AG08395 (cell line): ENCODE data around the gene DDX46.
A peak's percentile ranks its signal among the peaks of the same experiment; 100 is the strongest.
"Not testable (repeated sequence)": the region's sequence is repeated elsewhere in the genome, so short reads cannot be mapped to it uniquely, and the experiment has no call there.

Source experiments
- DNase-seq: peaks from one replicate; pipeline ENCODE4 v3.0.0; 2012; ENCODE audit warnings: mixed read lengths, low spot score

Gene DDX46

DNA sequence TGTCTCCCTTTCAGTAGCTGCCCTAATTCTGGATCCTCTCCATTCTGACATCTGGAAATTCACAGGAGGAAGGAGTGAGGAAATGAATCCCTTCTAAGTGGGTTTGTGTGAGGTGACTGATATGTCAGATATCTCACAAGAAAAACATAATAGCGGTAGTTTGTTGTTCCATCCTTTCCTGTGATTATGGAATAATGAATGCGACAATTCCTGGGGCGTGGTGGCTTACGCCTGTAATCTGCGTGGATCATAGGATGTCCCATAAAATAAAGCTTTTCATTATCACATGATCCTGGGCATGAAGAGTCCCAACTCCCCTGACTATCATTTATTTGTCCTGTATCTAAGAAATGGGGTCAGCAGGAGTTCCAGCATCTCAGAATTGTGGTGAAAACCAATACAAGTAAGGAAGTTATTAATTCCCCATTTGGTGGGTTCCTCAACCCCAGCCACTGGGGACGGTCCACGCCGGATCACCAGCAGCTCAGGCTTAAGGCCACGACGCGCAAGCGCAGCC lies 86.8 kb downstream of the DDX46 start:
- DNase-seq: peak; percentile 15

DNA sequence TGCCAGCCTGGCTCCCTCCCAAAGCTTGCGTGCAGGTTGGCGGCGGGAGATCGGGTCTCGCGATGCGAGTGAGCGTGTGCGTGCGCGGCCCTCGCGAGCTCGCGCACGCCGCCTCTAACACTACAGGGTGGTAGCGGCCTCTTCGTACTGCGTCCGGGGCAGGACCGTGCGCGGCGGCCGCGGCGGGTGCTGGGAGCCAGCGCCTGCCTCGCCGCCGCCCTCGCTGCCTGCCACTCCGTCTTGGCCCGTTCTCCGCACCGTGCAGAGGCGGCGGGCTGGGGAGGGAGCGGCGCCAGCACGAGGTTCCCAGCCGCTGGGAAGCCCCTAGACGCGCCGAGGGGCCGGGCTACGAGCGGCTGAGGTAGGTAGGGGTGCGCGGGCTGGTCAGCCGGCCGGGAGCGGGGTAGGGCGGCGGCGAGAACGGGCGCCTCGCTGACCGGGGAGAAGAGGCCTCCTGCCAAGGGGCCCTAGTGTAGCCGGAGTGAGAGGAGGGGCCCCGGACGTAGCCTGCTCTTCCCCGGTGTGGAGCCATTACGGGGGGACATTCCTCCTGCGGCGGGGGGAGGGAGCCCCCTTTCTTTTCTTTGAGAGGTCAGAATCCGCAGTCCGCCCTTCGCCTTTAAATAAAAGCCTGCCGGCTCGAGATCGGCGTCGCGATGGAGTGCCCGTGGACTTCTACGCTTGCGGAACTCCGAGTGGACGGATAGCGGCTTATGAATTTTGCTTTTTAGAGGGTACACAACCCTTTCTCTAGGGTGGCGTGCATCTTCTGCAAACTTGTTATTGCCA lies 87.5 kb downstream of the DDX46 start, which contains the start of gene C5orf24:
Gene C5orf24 (plus strand): TSS at position 117 of the 789 bp plus-strand sequence. CDS start 8,933 bp downstream, outside the sequence.
- DNase-seq: peak; percentile 96

DNA sequence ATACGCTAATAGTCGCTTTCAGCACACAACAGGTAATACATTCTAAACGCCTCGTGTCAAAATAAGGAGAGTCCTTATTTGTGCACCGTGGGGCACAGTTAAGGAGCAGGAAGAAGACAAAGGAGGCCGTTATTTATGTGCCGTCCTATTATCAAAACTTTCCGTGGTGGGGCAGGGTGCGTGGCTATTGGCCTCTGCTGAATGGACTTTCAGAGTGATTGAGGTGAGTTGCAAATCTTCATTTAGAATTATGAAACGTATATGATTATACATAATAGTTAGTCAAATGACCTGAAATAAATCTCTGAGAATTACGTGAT lies 88.0 kb downstream of the DDX46 start:
- no peak for DNase-seq

DNA sequence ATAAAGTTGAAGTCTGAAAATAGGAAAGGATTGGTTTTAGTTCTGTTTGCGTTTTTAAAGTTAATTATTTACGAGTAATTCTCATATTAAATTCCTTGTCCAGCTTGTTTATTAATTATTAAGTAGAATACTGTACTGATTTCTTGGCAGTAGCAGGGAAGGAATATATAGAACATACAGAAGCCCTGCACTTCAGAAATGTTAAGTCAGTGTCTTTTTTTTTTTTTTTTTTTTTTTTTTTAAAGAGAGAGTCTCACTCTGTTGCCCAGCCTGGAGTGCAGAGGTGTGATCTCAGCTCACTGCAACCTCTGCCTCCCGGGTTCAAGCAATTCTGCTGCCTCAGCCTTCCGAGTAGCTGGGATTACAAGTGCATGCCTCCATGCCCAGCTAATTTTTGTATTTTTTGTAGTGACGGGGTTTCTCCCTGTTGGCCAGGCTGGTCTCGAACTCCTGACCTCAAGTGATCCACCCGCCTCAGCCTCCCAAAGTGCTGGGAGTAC lies 90.9 kb downstream of the DDX46 start:
- DNase-seq: not testable (repeated sequence)

DNA sequence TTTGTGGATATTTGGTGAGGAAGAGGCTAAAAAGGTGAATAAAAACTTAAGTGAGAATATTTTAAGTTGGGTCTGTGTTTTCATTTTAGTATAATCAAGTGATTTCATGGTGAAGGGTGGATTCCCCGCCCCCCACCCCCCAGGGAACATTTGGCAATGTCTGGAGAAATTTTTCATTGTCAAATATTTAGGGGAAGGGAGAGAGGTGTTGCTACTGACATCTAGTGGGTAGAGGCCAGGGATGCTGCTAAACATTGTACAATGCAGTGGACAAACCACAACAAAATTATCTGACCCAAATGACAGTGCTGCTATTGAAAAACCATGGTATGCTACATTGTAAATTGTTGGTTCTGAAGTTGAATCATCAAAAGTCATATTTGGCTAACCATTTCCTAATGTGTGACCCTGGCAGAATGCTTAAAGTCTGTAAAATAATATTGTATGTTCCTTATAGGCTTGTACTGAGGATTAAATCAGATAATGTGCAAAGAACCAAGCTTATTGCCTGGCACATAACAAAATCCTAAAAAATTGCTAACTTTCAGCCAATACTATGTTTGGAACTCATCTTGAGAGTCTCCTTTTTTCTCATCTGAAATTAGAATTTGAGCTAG lies 92.8 kb downstream of the DDX46 start:
- DNase-seq: peak; percentile 52

DNA sequence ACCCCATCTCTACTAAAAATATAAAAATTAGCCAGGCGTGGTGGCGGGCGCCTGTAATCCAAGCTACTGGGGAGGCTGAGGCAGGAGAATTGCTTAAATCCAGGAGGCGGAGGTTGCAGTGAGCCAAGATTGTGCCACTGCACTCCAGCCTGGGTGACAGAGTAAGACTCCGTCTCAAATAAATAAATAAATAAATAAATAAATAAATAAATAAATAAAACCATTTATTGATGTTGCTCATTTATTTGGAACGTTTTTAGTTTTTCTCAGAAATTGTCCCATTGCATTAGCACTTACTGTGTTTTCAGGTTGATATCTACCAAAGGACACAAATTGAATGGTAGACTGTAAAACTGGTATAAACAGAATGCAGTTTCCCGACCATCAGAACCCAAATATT lies 97.9 kb downstream of the DDX46 start:
- DNase-seq: not testable (repeated sequence)

DNA sequence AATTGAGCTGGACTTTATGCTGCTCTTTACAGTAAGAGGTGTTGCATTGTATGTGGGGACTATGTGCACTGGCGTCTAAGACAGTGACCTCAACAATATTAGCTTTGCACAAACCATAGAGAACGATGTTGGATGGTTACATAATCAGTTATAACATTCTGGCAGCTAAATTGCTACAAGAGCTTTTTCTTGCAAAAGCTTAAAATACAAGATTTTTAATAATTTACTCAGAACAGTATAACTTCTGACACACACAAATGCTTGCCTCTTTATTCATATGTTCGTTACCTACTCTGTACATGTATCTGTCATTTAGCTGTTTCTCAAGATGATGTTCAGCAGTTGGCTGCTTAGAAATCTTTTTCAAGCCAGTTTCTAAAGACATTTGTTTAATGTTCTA lies 98.8 kb downstream of the DDX46 start:
- no peak for DNase-seq

DNA sequence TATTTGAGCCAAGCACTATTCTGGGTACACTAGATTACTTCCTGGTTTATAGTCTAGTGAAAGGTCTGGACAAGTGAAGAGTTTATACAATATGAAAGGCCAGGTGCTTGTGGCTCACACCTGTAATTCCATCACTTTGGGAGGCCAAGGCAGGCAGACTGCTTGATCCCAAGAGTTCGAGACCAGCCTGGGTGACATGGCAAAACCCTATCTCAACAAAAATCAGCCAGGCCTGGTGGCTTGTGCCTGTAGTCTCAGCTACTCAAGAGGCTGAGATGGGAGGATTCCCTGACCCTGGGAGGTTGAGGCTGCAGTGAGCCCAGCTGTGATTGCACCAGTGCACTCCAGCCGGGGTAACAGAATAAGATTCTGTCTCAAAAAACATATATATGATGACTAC lies 106.1 kb downstream of the DDX46 start:
- DNase-seq: no peak

DNA sequence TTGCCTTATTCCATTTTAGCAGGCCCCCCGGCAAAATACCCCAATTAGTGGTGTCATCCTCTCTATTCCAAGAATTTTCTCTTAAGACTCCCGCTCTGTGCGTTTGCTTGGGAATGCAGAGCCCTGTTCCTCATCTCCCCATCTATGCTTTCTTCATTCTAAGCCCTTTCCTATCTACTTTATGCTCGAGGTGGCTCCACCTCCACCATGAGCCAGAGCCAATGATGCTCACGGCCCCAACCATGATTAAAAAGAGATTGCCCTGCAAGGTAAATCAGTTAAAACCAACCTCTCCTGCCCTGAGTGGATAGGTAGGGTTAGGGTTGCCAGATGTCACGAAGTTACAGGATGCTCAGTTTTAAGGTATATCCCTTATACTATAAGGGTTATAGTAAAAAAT lies 114.9 kb downstream of the DDX46 start:
- DNase-seq: no peak

DNA sequence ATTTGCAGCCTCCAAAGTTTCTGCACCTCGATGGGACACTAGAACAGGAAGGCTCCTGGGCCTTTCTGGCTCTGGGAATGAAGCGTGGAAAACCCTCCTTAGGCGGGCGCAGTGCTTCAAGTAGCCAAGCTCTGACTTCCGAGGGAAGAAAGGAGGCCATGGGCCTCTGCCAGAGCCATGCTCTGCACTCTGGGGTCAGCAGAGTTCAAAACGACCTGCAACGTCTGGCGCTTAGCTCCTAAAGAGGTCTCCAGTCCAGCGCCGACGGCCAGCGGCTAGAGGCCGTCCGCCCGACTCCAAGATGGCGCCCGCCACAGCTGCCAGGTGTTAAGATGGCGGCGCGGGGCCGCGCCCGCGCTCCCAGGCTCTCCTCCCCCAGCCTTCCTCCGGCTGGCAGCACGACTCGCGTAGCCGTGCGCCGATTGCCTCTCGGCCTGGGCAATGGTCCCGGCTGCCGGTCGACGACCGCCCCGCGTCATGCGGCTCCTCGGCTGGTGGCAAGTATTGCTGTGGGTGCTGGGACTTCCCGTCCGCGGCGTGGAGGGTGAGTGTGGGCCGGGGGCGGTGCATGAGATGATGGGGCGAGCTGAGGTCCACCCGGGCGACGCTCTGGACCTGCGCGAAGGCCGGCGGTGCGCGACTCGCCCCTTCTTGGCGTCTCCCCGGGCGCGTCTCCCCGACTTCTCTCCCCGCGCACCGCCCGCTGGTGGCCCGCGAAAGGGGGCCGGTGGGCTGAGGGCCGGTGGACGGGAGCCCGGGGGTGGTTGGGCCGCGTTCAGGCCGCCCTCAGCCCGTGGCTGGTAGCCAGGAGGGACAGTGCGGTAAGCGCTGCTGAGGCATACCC lies 115.6 kb downstream of the DDX46 start, which contains the start of gene TXNDC15:
Gene TXNDC15 (plus strand): TSS at position 385 of the 844 bp plus-strand sequence. CDS start 57 bp downstream, at position 442.
- peak; percentile 91 for DNase-seq

DNA sequence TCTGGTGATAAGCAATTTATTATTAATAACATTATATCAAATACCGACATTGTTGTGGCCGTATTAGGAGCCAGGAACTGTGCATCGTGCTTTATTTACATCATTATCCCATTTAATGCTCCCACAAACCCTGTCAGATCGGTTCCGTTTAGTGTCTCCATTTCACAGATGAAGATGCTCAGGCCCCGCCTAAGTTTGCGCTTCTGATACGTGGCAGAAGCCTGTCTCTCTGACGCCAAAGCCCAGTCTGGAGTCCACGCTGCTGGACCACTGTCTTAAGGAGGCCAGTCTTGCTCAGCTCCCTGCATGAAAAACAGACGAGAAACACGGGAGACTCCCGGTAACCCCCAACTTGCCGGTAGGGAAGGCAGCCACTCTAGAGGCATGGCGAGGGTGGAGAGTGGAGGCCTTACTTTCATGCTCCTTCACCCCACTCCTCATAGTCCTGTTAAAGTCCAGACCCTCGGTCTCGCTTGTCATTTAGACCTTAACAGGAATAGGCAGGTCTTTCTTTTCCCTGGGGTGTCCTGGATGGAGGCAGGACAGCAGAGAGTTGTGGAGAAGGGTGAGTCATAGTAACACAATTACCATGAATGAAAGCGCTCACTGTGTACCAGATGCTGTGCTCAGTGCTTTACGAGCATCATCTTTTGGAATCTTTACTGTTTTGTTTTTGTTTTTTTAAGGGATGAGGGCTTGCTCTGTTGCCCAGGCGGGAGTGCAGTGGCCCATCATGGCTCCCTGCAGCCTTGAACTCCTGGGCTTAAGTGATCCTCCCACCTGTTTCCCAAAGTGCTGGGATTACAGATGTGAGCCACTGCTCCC lies 116.5 kb downstream of the DDX46 start:
- peak; percentile 87 for DNase-seq

DNA sequence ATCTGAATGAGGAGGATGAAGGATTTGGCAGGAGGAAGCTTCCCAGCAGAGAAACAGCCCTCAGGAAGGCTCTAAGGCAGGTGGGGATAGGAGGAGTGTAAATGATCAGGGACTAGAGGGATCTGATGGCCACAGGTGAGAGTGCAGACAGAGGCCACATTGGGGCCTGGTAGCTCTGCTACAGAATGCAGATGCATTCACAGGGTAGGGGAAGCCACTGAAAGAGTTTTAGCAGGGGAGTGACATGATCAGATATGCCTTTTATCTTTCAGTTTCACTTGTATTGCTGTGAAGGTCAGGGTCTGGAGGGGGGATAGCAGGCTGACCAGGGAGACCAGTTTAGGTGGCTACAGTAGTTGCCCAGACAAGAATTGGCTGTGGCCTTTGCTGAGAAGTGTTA lies 118.6 kb downstream of the DDX46 start:
- DNase-seq: no peak

DNA sequence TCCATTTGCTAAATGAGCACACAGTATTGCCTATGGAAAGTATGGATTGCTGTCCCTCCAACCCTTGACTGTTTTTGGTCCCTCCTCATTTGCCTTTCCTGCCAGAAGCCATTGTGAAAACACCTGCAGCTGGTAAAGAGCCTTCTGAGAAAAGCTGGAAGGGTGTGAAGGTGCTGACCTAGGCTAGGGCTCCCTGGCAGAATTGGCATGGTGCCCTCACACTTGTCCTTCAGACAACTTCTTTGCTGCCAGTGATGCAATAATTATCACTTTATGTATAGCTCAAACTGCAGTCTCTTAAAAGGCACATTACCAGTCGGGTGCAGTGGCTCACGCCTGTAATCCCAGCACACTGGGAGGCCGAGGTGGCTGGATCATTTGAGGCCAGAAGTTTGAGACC lies 119.8 kb downstream of the DDX46 start:
- no peak for DNase-seq

DNA sequence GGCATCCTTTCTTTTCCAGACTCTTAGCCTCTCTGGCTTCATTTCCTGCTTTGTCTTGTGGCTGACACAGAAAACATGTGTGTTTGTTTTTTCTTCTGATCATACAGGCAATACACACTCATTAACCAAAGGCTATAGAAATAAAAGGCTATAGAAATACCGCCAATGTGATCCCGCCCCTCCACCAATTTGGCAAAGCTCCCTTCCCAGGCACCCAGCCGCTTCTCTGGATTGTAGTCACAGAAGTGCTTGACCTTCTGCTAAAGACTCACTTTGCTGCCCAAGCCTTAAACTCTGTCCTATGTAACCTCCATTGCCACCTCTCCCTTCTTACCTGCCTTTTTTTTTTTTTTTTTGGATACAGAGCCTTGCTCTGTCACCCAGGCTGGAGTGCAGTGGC lies 120.9 kb downstream of the DDX46 start:
- DNase-seq: no peak
